Type B pancreatic cell (in vitro differentiated cells): ENCODE measurements around the gene RAPGEF4. TPM values are rescaled to one million over a fixed set of nuclear protein-coding genes. Genes with fewer than 3 reads are reported as not detected.
A peak's percentile ranks its signal among the peaks of the same experiment; 100 is the strongest.

Experiments
- DNase-seq: peaks from one replicate; pipeline ENCODE4 v3.0.0; 2021; ENCODE audit warnings: mixed read lengths; ENCODE audit not compliant: unreplicated experiment; ENCODE audit errors: extremely low spot score
- H3K27ac Mint-ChIP-seq: 2 replicates; pipeline ENCODE4 v1.8.0; 2021; ENCODE audit warnings: mild to moderate bottlenecking, mixed read lengths
- H3K27me3 Mint-ChIP-seq: 2 replicates; pipeline ENCODE4 v1.8.0; 2021; ENCODE audit warnings: mixed read lengths
- H3K36me3 Mint-ChIP-seq: 2 replicates; pipeline ENCODE4 v1.8.0; 2021; ENCODE audit warnings: mixed read lengths
- H3K4me1 Mint-ChIP-seq: one replicate; pipeline ENCODE4 v1.8.0; 2021; ENCODE audit warnings: mixed read lengths; ENCODE audit not compliant: unreplicated experiment
- H3K4me3 Mint-ChIP-seq: 2 replicates; pipeline ENCODE4 v1.8.0; 2021; ENCODE audit warnings: mild to moderate bottlenecking, mixed read lengths
- H3K9me3 Mint-ChIP-seq: 2 replicates; pipeline ENCODE4 v1.8.0; 2021; ENCODE audit warnings: mixed read lengths
- total RNA-seq: library from RNA; stranded (reverse); gene quantifications from 2 replicates; pipeline ENCODE4 v1.2.1, GENCODE V29; 2021; ENCODE audit warnings: low replicate concordance
- TF ChIP-seq, protein P1 (sequence below): fragments of 200-600 bp; sonication (generic); conservative IDR thresholded peaks from 2 replicates; pipeline ENCODE4 v1.5.0; 2021; ENCODE audit warnings: antibody characterized with exemption, mild to moderate bottlenecking

The RAPGEF4 gene
- total RNA-seq, 1 donor from 2014 or later, result 4.3 TPM

DNA sequence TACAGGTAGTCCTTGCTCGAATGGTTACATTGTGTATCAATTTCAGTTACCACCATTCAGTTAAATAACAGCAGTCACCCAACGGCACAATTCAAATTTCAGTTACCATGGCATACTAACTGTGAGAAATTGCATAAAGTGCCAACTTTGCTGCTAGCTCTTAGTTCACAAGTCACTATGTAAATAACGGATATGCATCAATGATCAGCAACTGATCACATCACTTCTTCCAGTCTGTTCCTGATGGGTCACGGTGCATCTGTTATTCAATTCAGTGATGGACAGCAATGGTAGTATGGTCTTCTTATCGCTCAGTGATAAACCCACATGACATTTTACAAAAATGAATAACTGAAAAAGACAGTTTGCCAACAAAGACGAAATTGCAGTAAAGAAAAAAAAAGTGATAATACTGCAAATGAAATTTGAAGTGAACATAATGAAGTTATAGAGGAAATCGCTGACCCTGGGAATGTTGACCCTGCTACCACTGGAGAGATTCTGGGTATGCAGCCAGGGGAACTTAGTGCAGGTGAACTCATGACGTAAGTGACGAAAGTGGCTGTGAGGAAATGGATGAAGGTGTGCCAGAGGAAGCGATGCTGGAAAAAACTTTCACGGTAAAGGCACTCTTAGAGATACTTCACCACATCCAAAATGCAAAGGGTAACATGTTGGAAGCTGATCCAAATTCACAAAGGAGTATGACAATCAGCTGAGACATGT is 25.9 kb upstream of the RAPGEF4 start:
- H3K27me3 Mint-ChIP-seq, result peaks cover 12% of the 10 kb centered on the region
- H3K27ac Mint-ChIP-seq, result no peak overlapping the region
- H3K9me3 Mint-ChIP-seq, result no peaks in the 10 kb centered on the region
- no peaks in the 10 kb centered on the region for H3K36me3 Mint-ChIP-seq
- H3K4me1 Mint-ChIP-seq, result no peaks in the 10 kb centered on the region
- DNase-seq, result no peak
- TF ChIP-seq, protein P1, sequence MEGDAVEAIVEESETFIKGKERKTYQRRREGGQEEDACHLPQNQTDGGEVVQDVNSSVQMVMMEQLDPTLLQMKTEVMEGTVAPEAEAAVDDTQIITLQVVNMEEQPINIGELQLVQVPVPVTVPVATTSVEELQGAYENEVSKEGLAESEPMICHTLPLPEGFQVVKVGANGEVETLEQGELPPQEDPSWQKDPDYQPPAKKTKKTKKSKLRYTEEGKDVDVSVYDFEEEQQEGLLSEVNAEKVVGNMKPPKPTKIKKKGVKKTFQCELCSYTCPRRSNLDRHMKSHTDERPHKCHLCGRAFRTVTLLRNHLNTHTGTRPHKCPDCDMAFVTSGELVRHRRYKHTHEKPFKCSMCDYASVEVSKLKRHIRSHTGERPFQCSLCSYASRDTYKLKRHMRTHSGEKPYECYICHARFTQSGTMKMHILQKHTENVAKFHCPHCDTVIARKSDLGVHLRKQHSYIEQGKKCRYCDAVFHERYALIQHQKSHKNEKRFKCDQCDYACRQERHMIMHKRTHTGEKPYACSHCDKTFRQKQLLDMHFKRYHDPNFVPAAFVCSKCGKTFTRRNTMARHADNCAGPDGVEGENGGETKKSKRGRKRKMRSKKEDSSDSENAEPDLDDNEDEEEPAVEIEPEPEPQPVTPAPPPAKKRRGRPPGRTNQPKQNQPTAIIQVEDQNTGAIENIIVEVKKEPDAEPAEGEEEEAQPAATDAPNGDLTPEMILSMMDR, result no peak
- H3K4me3 Mint-ChIP-seq, result no peak overlapping the region

DNA sequence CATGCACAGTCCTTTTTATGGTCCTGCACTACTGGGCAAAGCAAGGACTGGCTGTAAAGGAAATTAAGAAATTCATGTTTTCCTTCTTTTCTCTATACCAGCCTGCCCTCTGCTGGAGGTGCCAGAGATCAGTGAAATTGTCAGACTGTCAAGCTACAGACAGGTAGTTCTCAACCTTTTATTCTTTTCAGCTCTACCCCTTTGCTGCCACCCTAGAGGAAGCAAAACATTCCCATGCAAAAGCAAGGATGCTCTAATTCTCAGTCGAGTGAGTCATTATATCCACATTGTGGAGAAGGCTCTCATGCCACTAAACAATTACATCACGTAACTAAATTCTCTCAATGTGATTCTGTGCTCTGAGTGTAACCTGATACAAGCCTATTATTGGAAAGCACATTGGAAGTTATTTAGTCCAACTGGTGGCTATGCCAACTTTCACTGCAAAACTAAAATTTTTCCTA is 25.0 kb upstream of the RAPGEF4 start:
- TF ChIP-seq, protein P1, result peak; percentile 80
- H3K4me1 Mint-ChIP-seq, result no peaks in the 10 kb centered on the region
- no peaks in the 10 kb centered on the region for H3K9me3 Mint-ChIP-seq
- H3K27me3 Mint-ChIP-seq, result peaks cover 9% of the 10 kb centered on the region
- no peak overlapping the region for H3K4me3 Mint-ChIP-seq
- DNase-seq, result no peak
- no peak overlapping the region for H3K27ac Mint-ChIP-seq
- no peaks in the 10 kb centered on the region for H3K36me3 Mint-ChIP-seq

DNA sequence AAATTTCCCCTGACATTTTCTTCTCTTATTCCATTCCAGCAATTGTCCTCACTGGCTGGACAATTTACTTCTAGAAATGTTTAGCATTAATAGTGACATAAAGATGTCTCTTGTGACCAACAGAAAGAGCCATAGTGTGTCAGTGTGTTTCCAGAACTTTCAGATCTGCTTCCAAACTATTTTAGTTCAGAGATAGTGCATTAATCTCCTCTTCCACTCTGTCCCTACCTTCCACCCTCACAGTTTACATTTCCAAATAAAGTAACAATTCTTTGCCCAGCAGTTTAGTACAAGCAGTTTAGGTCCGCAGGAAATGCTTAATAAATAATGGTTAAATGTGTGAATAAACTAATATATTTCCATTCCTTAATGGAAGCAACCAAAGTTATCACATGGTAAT is 24.5 kb upstream of the RAPGEF4 start:
- no peaks in the 10 kb centered on the region for H3K9me3 Mint-ChIP-seq
- TF ChIP-seq, protein P1, result no peak
- H3K4me3 Mint-ChIP-seq, result no peak overlapping the region
- peaks cover 5% of the 10 kb centered on the region for H3K27me3 Mint-ChIP-seq
- H3K36me3 Mint-ChIP-seq, result no peaks in the 10 kb centered on the region
- no peak overlapping the region for H3K27ac Mint-ChIP-seq
- DNase-seq, result no peak
- no peaks in the 10 kb centered on the region for H3K4me1 Mint-ChIP-seq

DNA sequence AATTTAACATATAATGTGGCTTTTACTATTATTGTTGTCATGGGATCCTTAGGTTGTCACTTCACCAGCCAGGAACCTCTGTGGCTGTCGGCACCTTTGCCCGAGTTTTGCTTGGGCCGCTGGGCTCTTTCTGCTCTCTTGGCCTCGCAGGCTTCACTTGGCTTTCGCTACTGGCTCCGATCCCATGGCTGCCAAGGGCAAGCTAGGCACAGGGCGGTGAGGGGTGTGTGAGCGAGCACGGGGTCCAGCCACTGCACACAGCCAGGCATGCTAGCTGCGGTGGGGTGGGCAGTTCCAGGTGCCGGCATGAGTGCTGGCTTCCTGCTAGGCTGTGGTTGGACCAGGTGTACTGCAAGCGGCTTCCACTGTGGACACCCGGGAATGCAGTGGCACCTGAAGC is 23.4 kb upstream of the RAPGEF4 start:
- H3K4me1 Mint-ChIP-seq, result no peaks in the 10 kb centered on the region
- DNase-seq, result no peak
- H3K9me3 Mint-ChIP-seq, result no peaks in the 10 kb centered on the region
- H3K36me3 Mint-ChIP-seq, result no peaks in the 10 kb centered on the region
- no peak overlapping the region for H3K27ac Mint-ChIP-seq
- TF ChIP-seq, protein P1, result no peak
- peaks cover 5% of the 10 kb centered on the region for H3K27me3 Mint-ChIP-seq
- no peak overlapping the region for H3K4me3 Mint-ChIP-seq

DNA sequence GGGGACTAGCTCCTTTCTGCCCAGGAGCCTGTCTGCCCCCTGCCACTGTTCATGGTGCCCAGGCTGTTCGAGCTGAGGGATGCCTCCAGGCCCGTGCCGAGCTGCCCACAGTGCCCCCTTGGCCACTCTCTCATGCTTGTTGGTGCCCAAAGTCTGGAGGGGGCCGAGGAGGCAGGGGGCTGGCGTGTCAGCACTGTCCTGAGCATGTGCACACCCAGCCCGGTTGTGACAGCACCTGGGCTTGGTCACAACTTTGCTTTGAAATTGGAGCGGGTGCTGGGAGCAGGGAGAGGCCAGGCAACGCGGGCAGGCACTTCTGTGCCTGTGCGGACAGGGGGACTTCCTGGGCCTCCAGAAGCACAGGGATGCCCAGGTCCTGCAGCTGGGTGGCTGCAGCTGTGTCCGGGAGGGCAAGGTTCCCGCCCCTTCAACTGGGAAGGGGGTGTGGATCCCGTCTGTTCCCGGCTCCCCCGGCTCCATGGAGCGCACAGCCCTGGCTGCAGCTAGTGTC is 22.2 kb upstream of the RAPGEF4 start:
- Mint-ChIP-seq H3K4me1 (no peaks in the 10 kb centered on the region), H3K27ac (no peak overlapping the region), H3K4me3 (no peak overlapping the region), H3K36me3 (no peaks in the 10 kb centered on the region), H3K9me3 (no peaks in the 10 kb centered on the region), H3K27me3 (no peaks in the 10 kb centered on the region)
- DNase-seq, result no peak
- TF ChIP-seq, protein P1, result no peak
